GM12892 (cell line): Measurements from ENCODE around the gene LAMB1.
"Not testable (repeated sequence)": the region's sequence is repeated elsewhere in the genome, so short reads cannot be mapped to it uniquely, and the experiment has no call there.

Experiments used
- POLR2A ChIP-seq: IDR thresholded peaks from 2 replicates; pipeline ENCODE4 v1.6.1; 2011; ENCODE audit warnings: low read depth, low read length, control low read depth
- POLR2AphosphoS5 ChIP-seq: IDR thresholded peaks from 2 replicates; pipeline ENCODE4 v1.6.1; 2011; ENCODE audit warnings: low read depth, low read length, control low read depth

- not testable (repeated sequence) for TF ChIP-seq POLR2AphosphoS5, POLR2A
These were observed 46.0 kb downstream of the LAMB1 start for GRCh38 chr7:107956950-107957349.
